Karpas-422 (cell line): Measurements from ENCODE around the gene CRYGS. TPM values are rescaled to one million over a fixed set of nuclear protein-coding genes. Genes with fewer than 3 reads are reported as not detected.

Source experiments
- DNase-seq: peaks from one replicate; pipeline ENCODE4 v3.0.0-alpha.2; 2015
- H2AFZ ChIP-seq: fragments of 200-600 bp; sonication (generic); 2 replicates; pipeline ENCODE4 v1.6.1; 2014; ENCODE audit warnings: antibody characterized with exemption, low read length, mixed read lengths
- H3K27ac ChIP-seq: fragments of 200-600 bp; sonication (generic); 2 replicates; pipeline ENCODE4 v1.5.1; 2014; ENCODE audit warnings: mild to moderate bottlenecking, low read length, moderate library complexity
- H3K27me3 ChIP-seq: fragments of 200-600 bp; sonication (generic); 2 replicates; pipeline ENCODE4 v1.6.1; 2014; ENCODE audit warnings: low read length, mixed read lengths
- H3K36me3 ChIP-seq: fragments of 200-600 bp; sonication (generic); 2 replicates; pipeline ENCODE4 v1.6.1; 2014; ENCODE audit warnings: low read length, mixed read lengths; ENCODE audit not compliant: insufficient read depth
- H3K4me1 ChIP-seq: fragments of 200-600 bp; sonication (generic); 2 replicates; pipeline ENCODE4 v1.6.1; 2014; ENCODE audit warnings: mild to moderate bottlenecking, low read length, mixed read lengths
- H3K4me2 ChIP-seq: fragments of 200-600 bp; sonication (generic); 2 replicates; pipeline ENCODE4 v1.6.1; 2014; ENCODE audit warnings: low read length, low read depth, mild to moderate bottlenecking; ENCODE audit not compliant: poor library complexity, severe bottlenecking
- H3K4me3 ChIP-seq: fragments of 200-600 bp; sonication (generic); 2 replicates; pipeline ENCODE4 v1.5.1; 2014; ENCODE audit warnings: mild to moderate bottlenecking, antibody characterized with exemption, low read length, mixed read lengths
- H3K79me2 ChIP-seq: fragments of 200-600 bp; sonication (generic); 2 replicates; pipeline ENCODE4 v1.6.1; 2014; ENCODE audit warnings: mild to moderate bottlenecking, low read length, mixed read lengths
- H3K9ac ChIP-seq: fragments of 200-600 bp; sonication (generic); 2 replicates; pipeline ENCODE4 v1.6.0; 2014; ENCODE audit warnings: low read length
- H3K9me2 ChIP-seq: fragments of 200-600 bp; sonication (generic), shearing (Covaris generic); replicated peaks from 2 replicates; pipeline ENCODE4 v1.6.0; 2014; ENCODE audit warnings: mild to moderate bottlenecking, low read length, moderate library complexity; ENCODE audit not compliant: insufficient read depth
- H3K9me3 ChIP-seq: fragments of 300-700, 200-600 bp; sonication (generic); 2 replicates; pipeline ENCODE4 v1.6.1; 2014; ENCODE audit warnings: low read length, mixed read lengths
- H4K20me1 ChIP-seq: fragments of 200-600 bp; sonication (generic); 2 replicates; pipeline ENCODE4 v1.6.1; 2014; ENCODE audit warnings: mild to moderate bottlenecking, antibody characterized with exemption, low read length, low read depth; ENCODE audit not compliant: insufficient read depth
- total RNA-seq: library from RNA; depleted of rRNA; stranded (reverse); fragments of >200 nt; shearing (Covaris generic); gene quantifications from 2 replicates; pipeline ENCODE4 v1.2.3, GENCODE V29; 2014; ENCODE audit warnings: low replicate concordance

The CRYGS gene
- total RNA-seq, 1 experiment from 2014 or later, result 18.4 TPM

GRCh38 chr3:186511702-186512101, 32.5 kb downstream of the CRYGS start:
- Histone ChIP-seq H3K79me2 (no peaks in the 10 kb centered on the region), H3K4me3 (no peak overlapping the region), H3K27ac (no peak overlapping the region), H3K9me2 (no peaks in the 10 kb centered on the region), H3K4me1 (peaks cover 19% of the 10 kb centered on the region), H3K36me3 (no peaks in the 10 kb centered on the region), H2AFZ (no peak overlapping the region), H3K9me3 (no peaks in the 10 kb centered on the region), H3K27me3 (no peaks in the 10 kb centered on the region), H3K9ac (no peak overlapping the region), H4K20me1 (no peaks in the 10 kb centered on the region), H3K4me2 (no peak overlapping the region)
- no peak for DNase-seq

- H3K4me1 ChIP-seq, result peaks cover 19% of the 10 kb centered on the region
- H3K4me2 ChIP-seq, result no peak overlapping the region
- no peak for DNase-seq
- H3K79me2 ChIP-seq, result no peaks in the 10 kb centered on the region
- H3K27ac ChIP-seq, result no peak overlapping the region
- no peaks in the 10 kb centered on the region for H3K9me3 ChIP-seq
- no peaks in the 10 kb centered on the region for H4K20me1 ChIP-seq
- no peak overlapping the region for H3K9ac ChIP-seq
- H3K4me3 ChIP-seq, result no peak overlapping the region
- no peaks in the 10 kb centered on the region for H3K27me3 ChIP-seq
- no peak overlapping the region for H2AFZ ChIP-seq
- H3K9me2 ChIP-seq, result no peaks in the 10 kb centered on the region
- H3K36me3 ChIP-seq, result no peaks in the 10 kb centered on the region
These were observed 32.9 kb downstream of the CRYGS start for GRCh38 chr3:186511245-186511644.

- Histone ChIP-seq H3K9ac (no peak overlapping the region), H3K4me2 (no peak overlapping the region), H3K27me3 (no peaks in the 10 kb centered on the region), H2AFZ (no peak overlapping the region), H3K9me2 (no peaks in the 10 kb centered on the region), H4K20me1 (no peaks in the 10 kb centered on the region), H3K4me3 (no peak overlapping the region), H3K27ac (no peak overlapping the region), H3K4me1 (peaks cover 19% of the 10 kb centered on the region), H3K9me3 (no peaks in the 10 kb centered on the region), H3K79me2 (no peaks in the 10 kb centered on the region), H3K36me3 (no peaks in the 10 kb centered on the region)
- DNase-seq, result no peak
These were observed 33.7 kb downstream of the CRYGS start for GRCh38 chr3:186510374-186511079.

GRCh38 chr3:186509423-186509822, 34.8 kb downstream of the CRYGS start:
- H3K9ac ChIP-seq, result no peak overlapping the region
- H4K20me1 ChIP-seq, result no peaks in the 10 kb centered on the region
- no peak overlapping the region for H3K4me2 ChIP-seq
- no peak overlapping the region for H3K4me3 ChIP-seq
- no peak for DNase-seq
- no peaks in the 10 kb centered on the region for H3K36me3 ChIP-seq
- H3K79me2 ChIP-seq, result no peaks in the 10 kb centered on the region
- no peak overlapping the region for H3K27ac ChIP-seq
- peaks cover 19% of the 10 kb centered on the region for H3K4me1 ChIP-seq
- no peaks in the 10 kb centered on the region for H3K27me3 ChIP-seq
- H3K9me3 ChIP-seq, result no peaks in the 10 kb centered on the region
- H3K9me2 ChIP-seq, result no peaks in the 10 kb centered on the region
- H2AFZ ChIP-seq, result no peak overlapping the region

GRCh38 chr3:186506857-186507256, 37.3 kb downstream of the CRYGS start:
- no peak overlapping the region for H3K9ac ChIP-seq
- DNase-seq, result no peak
- H2AFZ ChIP-seq, result no peak overlapping the region
- H3K4me2 ChIP-seq, result no peak overlapping the region
- H3K4me3 ChIP-seq, result no peak overlapping the region
- H4K20me1 ChIP-seq, result no peaks in the 10 kb centered on the region
- no peaks in the 10 kb centered on the region for H3K79me2 ChIP-seq
- H3K27ac ChIP-seq, result no peak overlapping the region
- no peaks in the 10 kb centered on the region for H3K36me3 ChIP-seq
- no peaks in the 10 kb centered on the region for H3K27me3 ChIP-seq
- no peaks in the 10 kb centered on the region for H3K9me2 ChIP-seq
- H3K4me1 ChIP-seq, result peaks cover 7% of the 10 kb centered on the region; the same call in 1 of the 2 replicates
- H3K9me3 ChIP-seq, result no peaks in the 10 kb centered on the region

- Histone ChIP-seq H3K9ac (no peak overlapping the region), H2AFZ (no peak overlapping the region), H4K20me1 (no peaks in the 10 kb centered on the region), H3K9me2 (no peaks in the 10 kb centered on the region), H3K4me2 (no peak overlapping the region), H3K27ac (no peak overlapping the region), H3K36me3 (no peaks in the 10 kb centered on the region), H3K4me1 (peaks cover 7% of the 10 kb centered on the region; the same call in 1 of the 2 replicates), H3K27me3 (no peaks in the 10 kb centered on the region), H3K9me3 (no peaks in the 10 kb centered on the region), H3K4me3 (no peak overlapping the region), H3K79me2 (no peaks in the 10 kb centered on the region)
- no peak for DNase-seq
These were observed 37.9 kb downstream of the CRYGS start for GRCh38 chr3:186506191-186506739.

- no peak overlapping the region for H3K4me3 ChIP-seq
- no peaks in the 10 kb centered on the region for H3K9me2 ChIP-seq
- no peak overlapping the region for H2AFZ ChIP-seq
- no peak overlapping the region for H3K4me2 ChIP-seq
- no peak for DNase-seq
- no peaks in the 10 kb centered on the region for H4K20me1 ChIP-seq
- no peak overlapping the region for H3K9ac ChIP-seq
- H3K4me1 ChIP-seq, result no peaks in the 10 kb centered on the region
- H3K27me3 ChIP-seq, result no peaks in the 10 kb centered on the region
- H3K9me3 ChIP-seq, result no peaks in the 10 kb centered on the region
- H3K36me3 ChIP-seq, result no peaks in the 10 kb centered on the region
- no peak overlapping the region for H3K27ac ChIP-seq
- no peaks in the 10 kb centered on the region for H3K79me2 ChIP-seq
These were observed 41.0 kb downstream of the CRYGS start for GRCh38 chr3:186502966-186503712.

GRCh38 chr3:186502138-186502948, 41.8 kb downstream of the CRYGS start:
- H4K20me1 ChIP-seq, result no peaks in the 10 kb centered on the region
- H3K36me3 ChIP-seq, result no peaks in the 10 kb centered on the region
- H3K27ac ChIP-seq, result no peak overlapping the region
- H3K4me1 ChIP-seq, result no peaks in the 10 kb centered on the region
- no peak overlapping the region for H3K9ac ChIP-seq
- no peaks in the 10 kb centered on the region for H3K27me3 ChIP-seq
- H3K4me2 ChIP-seq, result no peak overlapping the region
- H3K9me3 ChIP-seq, result no peaks in the 10 kb centered on the region
- no peak overlapping the region for H3K4me3 ChIP-seq
- no peak for DNase-seq
- no peaks in the 10 kb centered on the region for H3K9me2 ChIP-seq
- no peaks in the 10 kb centered on the region for H3K79me2 ChIP-seq
- no peak overlapping the region for H2AFZ ChIP-seq
